Hepatocyte (in vitro differentiated cells): ENCODE measurements around the gene MASP2.

Source experiments
- EZH2 ChIP-seq: fragments of 200-600 bp; sonication (generic); IDR thresholded peaks from 2 replicates; pipeline ENCODE4 v1.6.1; 2016; ENCODE audit warnings: antibody characterized with exemption, mild to moderate bottlenecking, borderline replicate concordance
- TF ChIP-seq, protein P1 (sequence below): fragments of 200-600 bp; sonication (generic); IDR thresholded peaks from 2 replicates; pipeline ENCODE4 v1.5.1; 2016; ENCODE audit warnings: antibody characterized with exemption, mild to moderate bottlenecking; ENCODE audit not compliant: poor library complexity

DNA sequence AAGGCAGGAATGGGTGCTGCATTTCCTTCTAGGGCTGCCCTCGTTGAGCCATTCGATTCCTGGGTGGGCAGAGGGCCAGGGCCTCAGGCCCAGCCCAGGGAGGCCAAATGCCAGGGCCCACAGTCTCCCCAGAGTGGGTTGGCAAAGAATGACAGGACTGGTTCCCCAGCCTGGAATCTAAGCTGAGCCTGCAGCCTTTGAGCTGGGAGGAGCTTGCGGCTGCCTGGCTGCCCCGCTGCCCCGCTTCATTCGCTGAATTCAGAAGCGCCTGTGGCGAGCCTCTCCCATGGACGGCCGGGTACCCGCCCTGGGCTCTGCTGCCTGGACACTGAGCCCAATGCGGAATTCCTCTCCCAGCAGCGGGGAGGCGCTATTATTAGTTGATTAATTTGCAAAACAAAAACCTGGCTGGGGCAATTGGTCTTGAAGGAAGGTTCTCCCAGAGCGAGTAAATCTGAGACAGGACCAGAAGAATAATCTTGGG is 66.9 kb downstream of the MASP2 start:
- TF ChIP-seq, protein P1, sequence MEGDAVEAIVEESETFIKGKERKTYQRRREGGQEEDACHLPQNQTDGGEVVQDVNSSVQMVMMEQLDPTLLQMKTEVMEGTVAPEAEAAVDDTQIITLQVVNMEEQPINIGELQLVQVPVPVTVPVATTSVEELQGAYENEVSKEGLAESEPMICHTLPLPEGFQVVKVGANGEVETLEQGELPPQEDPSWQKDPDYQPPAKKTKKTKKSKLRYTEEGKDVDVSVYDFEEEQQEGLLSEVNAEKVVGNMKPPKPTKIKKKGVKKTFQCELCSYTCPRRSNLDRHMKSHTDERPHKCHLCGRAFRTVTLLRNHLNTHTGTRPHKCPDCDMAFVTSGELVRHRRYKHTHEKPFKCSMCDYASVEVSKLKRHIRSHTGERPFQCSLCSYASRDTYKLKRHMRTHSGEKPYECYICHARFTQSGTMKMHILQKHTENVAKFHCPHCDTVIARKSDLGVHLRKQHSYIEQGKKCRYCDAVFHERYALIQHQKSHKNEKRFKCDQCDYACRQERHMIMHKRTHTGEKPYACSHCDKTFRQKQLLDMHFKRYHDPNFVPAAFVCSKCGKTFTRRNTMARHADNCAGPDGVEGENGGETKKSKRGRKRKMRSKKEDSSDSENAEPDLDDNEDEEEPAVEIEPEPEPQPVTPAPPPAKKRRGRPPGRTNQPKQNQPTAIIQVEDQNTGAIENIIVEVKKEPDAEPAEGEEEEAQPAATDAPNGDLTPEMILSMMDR = peak; percentile 52
- TF ChIP-seq EZH2 = no peak
